Measurements from ENCODE around the gene WAPL.

The WAPL gene

DNA sequence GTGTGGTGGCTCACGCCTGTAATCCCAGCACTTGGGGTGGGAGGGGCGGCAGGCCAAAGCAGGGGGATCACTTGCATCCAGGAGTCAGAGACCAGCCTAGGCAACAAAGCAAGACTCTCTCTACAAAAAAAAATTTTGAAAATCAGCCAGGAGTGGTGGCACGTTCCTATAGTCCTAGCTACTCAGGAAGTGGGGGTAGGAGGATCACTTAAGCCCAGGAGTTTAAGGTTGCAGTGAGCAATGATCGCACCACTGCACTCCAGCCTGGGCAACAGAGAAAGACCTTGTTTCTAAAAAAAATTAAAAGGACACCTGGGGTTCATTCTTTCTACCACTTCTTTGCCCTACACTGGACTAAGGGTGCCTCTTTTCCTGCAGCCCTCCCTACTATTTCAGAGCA, 15.1 kb downstream of the WAPL start:
- DNase-seq (ENCODE audit: low read depth): no peak
- TF ChIP-seq, protein P1, sequence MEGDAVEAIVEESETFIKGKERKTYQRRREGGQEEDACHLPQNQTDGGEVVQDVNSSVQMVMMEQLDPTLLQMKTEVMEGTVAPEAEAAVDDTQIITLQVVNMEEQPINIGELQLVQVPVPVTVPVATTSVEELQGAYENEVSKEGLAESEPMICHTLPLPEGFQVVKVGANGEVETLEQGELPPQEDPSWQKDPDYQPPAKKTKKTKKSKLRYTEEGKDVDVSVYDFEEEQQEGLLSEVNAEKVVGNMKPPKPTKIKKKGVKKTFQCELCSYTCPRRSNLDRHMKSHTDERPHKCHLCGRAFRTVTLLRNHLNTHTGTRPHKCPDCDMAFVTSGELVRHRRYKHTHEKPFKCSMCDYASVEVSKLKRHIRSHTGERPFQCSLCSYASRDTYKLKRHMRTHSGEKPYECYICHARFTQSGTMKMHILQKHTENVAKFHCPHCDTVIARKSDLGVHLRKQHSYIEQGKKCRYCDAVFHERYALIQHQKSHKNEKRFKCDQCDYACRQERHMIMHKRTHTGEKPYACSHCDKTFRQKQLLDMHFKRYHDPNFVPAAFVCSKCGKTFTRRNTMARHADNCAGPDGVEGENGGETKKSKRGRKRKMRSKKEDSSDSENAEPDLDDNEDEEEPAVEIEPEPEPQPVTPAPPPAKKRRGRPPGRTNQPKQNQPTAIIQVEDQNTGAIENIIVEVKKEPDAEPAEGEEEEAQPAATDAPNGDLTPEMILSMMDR (IDR thresholded peaks at IDR 0.05; ENCODE audit: insufficient read depth, low read depth, low read length, missing control alignments): no peak

DNA sequence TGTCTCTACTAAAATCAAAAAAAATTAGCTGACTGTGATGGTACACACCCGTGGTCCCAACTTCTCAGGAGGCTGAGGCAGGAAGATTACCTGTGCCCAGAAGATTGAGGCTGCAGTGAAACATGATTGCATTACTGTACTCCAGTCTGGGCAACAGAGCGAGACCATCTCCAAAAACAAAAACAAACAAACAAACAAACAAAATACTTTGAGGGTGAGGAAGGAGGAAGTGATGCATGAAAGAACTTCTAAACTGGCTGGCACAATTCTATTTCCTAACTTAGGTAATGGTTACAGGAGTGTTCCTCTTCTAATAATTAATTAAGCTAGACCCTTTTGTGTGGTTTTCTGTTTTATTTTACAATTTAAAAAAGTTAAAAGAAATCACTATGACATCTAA, 15.5 kb downstream of the WAPL start:
- TF ChIP-seq, protein P1 (IDR thresholded peaks at IDR 0.05; ENCODE audit: insufficient read depth, low read depth, low read length, missing control alignments): no peak

More for the DNA sequence above, 15.1 kb downstream of the WAPL start:
- no peak overlapping the region for H3K4me3 ChIP-seq (ENCODE audit: low read length)

DNA sequence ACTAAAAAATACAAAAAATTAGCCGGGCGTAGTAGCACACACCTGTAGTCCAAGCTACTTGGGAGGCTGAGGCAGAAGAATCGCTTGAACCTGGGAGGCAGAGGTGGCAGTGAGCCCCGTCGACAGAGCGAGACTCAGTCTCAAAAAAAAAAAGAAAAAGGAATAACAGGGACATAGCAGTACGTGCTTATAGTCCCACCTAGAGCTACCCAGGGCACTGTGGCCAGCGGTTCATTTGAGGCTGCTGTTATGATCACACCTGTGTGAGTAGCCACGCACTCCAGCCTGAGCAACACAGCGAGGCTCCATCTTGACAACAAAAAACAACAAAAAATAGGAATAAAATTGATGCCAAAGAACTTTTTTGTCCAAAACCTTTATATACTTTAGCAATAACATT, 17.1 kb downstream of the WAPL start:
- DNase-seq (ENCODE audit: low read depth): no peak
- TF ChIP-seq, protein P1 (IDR thresholded peaks at IDR 0.05; ENCODE audit: insufficient read depth, low read depth, low read length, missing control alignments): no peak
- no peak overlapping the region for H3K4me3 ChIP-seq (ENCODE audit: low read length)

More for the DNA sequence above, 15.5 kb downstream of the WAPL start:
- DNase-seq (ENCODE audit: low read depth): no peak
- H3K4me3 ChIP-seq (ENCODE audit: low read length): no peak overlapping the region

DNA sequence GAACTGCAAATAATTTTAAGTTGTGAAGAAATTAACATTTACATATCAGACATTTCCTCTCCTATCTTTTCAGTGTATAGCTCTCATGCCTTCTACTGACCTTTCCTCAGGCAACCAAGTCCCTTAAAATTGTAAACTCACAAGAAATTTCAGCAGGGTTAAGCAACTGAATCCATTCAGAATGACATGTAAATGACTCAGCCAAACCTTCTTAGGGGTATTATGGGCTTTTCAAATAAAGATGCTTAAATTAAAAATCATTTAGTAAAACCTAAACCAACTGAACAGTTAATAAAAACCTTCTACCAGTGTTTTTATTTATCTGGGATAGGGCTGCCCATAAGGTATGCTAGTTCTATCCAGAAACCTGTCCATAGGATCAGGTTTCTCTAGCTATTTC, 20.7 kb downstream of the WAPL start:
- TF ChIP-seq, protein P1 (IDR thresholded peaks at IDR 0.05; ENCODE audit: insufficient read depth, low read depth, low read length, missing control alignments): no peak
- peak; percentile 11 for DNase-seq (ENCODE audit: low read depth)
- H3K4me3 ChIP-seq (ENCODE audit: low read length): no peak overlapping the region

DNA sequence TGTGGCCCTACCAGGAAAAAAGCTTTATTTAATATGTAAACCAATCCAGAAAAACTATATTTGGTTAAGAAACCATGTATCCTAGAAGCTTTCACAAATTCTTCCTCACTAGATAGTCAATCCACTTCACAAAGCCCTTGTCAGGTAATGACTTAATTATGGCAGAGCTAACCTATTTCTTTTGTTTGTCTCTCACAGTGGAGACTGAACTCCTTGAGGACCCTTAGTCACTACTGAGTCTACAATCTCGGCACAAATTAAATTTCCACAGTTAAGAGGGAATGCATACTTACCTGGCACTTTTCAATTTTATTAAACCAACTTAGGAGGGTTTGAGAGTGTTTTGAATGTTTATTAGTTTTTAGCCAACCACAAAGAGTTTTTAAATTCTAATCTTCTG, 23.0 kb downstream of the WAPL start:
- TF ChIP-seq, protein P1 (IDR thresholded peaks at IDR 0.05; ENCODE audit: insufficient read depth, low read depth, low read length, missing control alignments): no peak
- no peak overlapping the region for H3K4me3 ChIP-seq (ENCODE audit: low read length)
- DNase-seq (ENCODE audit: low read depth): no peak

DNA sequence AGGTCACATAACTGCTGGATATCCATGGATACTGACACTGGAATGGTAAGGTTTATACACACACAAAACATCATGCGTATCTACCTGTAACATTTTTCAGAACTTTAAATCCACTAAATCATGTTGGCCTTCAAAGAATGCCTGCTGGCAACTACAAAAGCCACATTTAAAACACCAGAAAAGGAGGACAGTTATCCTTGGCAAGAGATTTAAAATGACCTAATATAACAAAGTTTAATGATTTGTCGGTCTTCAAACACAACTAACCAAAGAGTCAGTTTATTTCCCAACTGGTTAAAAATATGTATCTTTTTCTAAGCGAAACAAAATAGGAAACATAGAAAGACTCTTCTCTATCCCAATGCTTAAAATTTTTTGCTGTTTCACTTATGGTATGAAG, 24.0 kb downstream of the WAPL start:
- DNase-seq (ENCODE audit: low read depth): no peak
- TF ChIP-seq, protein P1 (IDR thresholded peaks at IDR 0.05; ENCODE audit: insufficient read depth, low read depth, low read length, missing control alignments): no peak
- H3K4me3 ChIP-seq (ENCODE audit: low read length): no peak overlapping the region

DNA sequence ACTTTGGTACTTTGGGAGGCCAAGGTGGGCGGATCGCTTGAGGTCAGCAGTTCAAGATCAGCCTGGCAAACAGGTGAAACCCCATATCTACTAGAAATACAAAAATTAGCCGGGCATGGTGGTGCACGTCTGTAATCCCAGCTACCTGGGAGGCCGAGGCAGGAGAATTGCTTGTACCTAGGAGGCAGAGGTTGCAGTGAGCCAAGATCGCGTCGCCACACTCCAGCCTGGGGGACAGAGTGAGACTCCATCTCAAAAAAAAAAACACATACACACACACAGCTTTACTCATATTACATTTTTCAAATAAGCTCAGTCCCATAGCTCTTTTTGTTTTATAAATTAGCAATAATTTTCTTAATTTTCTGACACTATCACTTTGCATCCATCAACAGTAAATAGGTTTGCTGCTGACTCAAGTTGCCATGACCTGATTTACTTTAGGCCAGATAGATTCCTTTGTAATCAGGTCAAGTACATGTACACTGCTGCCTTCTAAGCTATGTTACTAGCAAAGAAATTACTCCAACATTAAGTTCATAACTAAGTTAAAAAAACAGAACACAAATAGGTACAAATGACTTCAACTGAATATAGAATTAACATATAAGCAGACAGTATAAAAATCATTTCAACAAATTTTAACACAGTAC, 31.5 kb downstream of the WAPL start:
- DNase-seq (ENCODE audit: low read depth): no peak
- TF ChIP-seq, protein P1 (IDR thresholded peaks at IDR 0.05; ENCODE audit: insufficient read depth, low read depth, low read length, missing control alignments): no peak
- no peak overlapping the region for H3K4me3 ChIP-seq (ENCODE audit: low read length)

Measured in epithelial cell of esophagus (primary cell).